Stimulated activated CD4-positive, alpha-beta T cell treated with anti-CD3 and anti-CD28 coated beads, Interleukin-1b, Interleukin-23, amount 100 ng/mL, for 4 hours (primary cell): ENCODE data around the gene GPR89A.
"Not testable (repeated sequence)": the region's sequence is repeated elsewhere in the genome, so short reads cannot be mapped to it uniquely, and the experiment has no call there.

ENCODE experiments used
- DNase-seq, 2 donors: peaks; one replicate each; pipeline ENCODE4 v3.0.0-alpha.2; 2020; ENCODE audit warnings: low read depth in 2 of 2

GPR89A gene

DNA sequence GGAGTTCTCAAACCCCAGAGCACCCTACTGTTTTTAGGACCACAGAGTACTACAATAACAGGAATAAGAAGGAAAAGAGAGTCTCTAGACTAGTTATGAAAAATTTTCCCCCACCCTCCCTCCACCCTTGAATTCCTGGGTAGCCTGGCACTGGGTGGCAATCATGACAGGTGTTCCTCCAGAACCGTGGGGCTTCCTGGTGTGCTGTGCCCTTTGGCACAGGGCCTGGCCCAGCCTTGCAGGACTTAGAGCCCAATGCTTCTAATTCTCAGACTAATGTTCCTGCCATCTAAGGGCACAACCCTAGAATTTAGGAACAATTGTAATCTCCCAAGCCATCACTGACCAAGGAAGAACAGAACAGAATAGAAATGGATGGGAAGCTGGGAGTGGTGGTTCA lies 110.0 kb downstream of the GPR89A start:
- DNase-seq, result no peak

DNA sequence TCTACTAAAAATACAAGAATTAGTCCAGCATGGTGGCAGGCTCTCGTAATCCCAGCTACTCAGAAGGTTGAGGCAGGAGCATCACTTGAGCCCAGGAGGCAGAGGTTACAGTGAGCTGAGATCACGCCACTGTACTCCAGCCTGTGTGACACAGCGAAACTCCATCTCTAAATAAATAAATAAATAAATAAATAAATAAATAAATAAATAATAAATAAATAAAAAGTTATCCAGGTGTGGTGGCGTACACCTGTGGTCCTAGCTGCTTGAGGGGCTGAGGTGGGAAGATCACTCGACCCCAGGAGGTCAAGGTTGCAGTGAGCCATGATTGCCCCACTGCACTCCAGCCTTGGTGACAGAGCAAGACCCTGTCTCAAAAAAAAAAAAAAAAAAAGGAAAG lies 110.7 kb downstream of the GPR89A start:
- not testable (repeated sequence) for DNase-seq

GRCh38 chr1:145719230-145720079 lies 111.7 kb downstream of the GPR89A start, which contains the start of gene CD160:
TSS of gene CD160 (plus strand) at chr1:145719499. CDS start at chr1:145728328, 8,829 bp downstream.
- no peak for DNase-seq
